GM06990 (cell line): ENCODE data around the gene ACOT7.
A peak's percentile ranks its signal among the peaks of the same experiment; 100 is the strongest.

ENCODE experiments used
- DNase-seq: peaks from one replicate; pipeline ENCODE4 v3.0.0-alpha.2; 2011; ENCODE audit not compliant: insufficient read length; ENCODE audit errors: extremely low read depth
- H3K27me3 ChIP-seq: replicated peaks from 2 replicates; pipeline ENCODE4 v1.6.0; 2011; ENCODE audit warnings: low read length; ENCODE audit not compliant: control insufficient read depth, insufficient read depth
- H3K36me3 ChIP-seq: 2 replicates; pipeline ENCODE4 v1.5.1; 2011; ENCODE audit warnings: low read length; ENCODE audit not compliant: control insufficient read depth, insufficient read depth
- H3K4me3 ChIP-seq: replicated peaks from 2 replicates; pipeline ENCODE4 v1.5.1; 2011; ENCODE audit warnings: low read depth, mild to moderate bottlenecking, control low read depth, low read length
- CTCF ChIP-seq: IDR thresholded peaks from 2 replicates; pipeline ENCODE4 v1.5.1; 2011; ENCODE audit warnings: low read length, control low read depth, mild to moderate bottlenecking, inconsistent platforms; ENCODE audit not compliant: insufficient read depth, poor library complexity, severe bottlenecking

Gene ACOT7

GRCh38 chr1:6262555-6263420, 130.8 kb downstream of the ACOT7 start:
- TF ChIP-seq CTCF: no peak
- H3K36me3 ChIP-seq: no peaks in the 10 kb centered on the region; the same call in 1 of the 2 replicates
- DNase-seq: no peak
- H3K4me3 ChIP-seq: no peak overlapping the region
- no peaks in the 10 kb centered on the region; the same call in 1 of the 2 replicates for H3K27me3 ChIP-seq

- no peak for TF ChIP-seq CTCF
- DNase-seq: no peak
- peak overlapping the region; percentile 51 for H3K4me3 ChIP-seq
- no peaks in the 10 kb centered on the region; the same call in 1 of the 2 replicates for H3K27me3 ChIP-seq
- no peaks in the 10 kb centered on the region; the same call in 1 of the 2 replicates for H3K36me3 ChIP-seq
These were observed 132.0 kb downstream of the ACOT7 start for GRCh38 chr1:6261615-6261995.

DNA sequence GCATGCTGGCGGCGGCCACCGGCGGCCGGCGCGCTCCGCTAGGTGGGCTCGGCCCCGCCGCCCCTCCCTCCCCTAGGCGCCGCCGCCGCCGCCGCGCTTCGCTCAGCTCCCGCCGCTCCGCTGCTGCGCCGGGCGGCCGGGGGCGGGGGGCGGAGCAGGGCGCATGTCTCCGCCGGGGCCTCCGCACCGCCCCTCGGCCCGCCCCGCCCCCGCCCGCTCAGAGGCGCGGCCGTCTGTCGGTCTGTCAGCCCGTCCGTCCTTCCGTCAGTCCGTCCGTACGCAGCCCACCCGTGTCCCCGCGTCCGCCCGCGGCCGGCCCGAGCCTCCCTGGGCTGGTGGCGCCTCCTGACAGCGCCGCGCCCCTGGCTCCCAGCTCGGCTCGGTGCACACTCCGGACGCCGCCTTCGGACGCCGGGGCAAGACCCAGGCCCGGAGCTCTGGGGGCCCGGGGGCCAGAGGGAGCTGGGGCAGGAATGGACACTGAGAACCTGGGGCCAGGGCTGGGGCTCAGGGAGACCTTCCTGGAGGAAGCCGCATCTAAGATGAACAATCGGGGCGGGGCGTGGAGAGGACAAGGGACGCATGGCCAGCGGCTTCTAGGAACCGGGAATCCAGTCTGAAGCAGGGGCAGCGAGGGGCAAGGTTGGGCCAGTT, 132.5 kb downstream of the ACOT7 start, which contains the start of gene GPR153:
TSS of gene GPR153 (minus strand) at position 138 of the 654 bp plus-strand sequence. CDS start 6,193 bp downstream, outside the sequence.
- Histone ChIP-seq H3K36me3 (no peaks in the 10 kb centered on the region; the same call in 1 of the 2 replicates), H3K4me3 (peak within 1 kb of the TSS; percentile 59), H3K27me3 (no peaks in the 10 kb centered on the region; the same call in 1 of the 2 replicates)
- no peak for TF ChIP-seq CTCF
- DNase-seq: peak; percentile 57

DNA sequence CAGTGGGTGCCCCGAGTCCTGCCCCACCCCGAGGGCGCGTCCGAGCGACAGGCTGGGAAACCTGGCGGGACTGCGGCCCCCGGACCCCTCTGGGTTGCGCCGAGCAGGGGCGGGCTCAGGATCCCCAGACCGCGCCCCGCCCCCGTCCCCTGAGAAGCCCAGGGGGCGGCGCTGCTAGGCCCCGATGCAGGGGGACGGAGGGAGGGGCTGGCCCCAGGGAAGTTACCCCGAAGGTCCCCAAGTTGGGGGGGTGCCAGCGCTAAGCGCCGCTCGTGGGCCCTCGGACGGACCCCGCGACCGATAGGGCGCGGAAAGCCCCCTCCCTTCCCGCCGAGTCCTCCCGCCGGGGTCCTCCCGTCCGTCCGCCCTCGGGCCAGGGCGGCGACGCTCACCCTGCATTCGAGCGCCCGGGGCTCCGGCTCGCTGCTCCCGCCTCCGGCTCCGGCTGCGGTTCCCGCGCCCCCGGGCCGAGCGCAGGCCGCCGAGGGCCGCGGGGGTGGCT, 133.1 kb downstream of the ACOT7 start:
- peak overlapping the region; percentile 59 for H3K4me3 ChIP-seq
- DNase-seq: peak; percentile 36
- TF ChIP-seq CTCF: no peak
- H3K27me3 ChIP-seq: no peaks in the 10 kb centered on the region; the same call in 1 of the 2 replicates
- H3K36me3 ChIP-seq: no peaks in the 10 kb centered on the region; the same call in 1 of the 2 replicates

- peak; percentile 85 for DNase-seq
- no peak for TF ChIP-seq CTCF
- Histone ChIP-seq H3K4me3 (peak overlapping the region; percentile 59), H3K36me3 (no peaks in the 10 kb centered on the region; the same call in 1 of the 2 replicates), H3K27me3 (no peaks in the 10 kb centered on the region; the same call in 1 of the 2 replicates)
These were observed 133.8 kb downstream of the ACOT7 start for GRCh38 chr1:6259491-6260362.
